ENCODE results near the gene SPATA31C1. TPM values are rescaled to one million over a fixed set of nuclear protein-coding genes. Genes with fewer than 3 reads are reported as not detected.

The SPATA31C1 gene
- total RNA-seq, 4 donors from 2014 or later = not detected

DNA sequence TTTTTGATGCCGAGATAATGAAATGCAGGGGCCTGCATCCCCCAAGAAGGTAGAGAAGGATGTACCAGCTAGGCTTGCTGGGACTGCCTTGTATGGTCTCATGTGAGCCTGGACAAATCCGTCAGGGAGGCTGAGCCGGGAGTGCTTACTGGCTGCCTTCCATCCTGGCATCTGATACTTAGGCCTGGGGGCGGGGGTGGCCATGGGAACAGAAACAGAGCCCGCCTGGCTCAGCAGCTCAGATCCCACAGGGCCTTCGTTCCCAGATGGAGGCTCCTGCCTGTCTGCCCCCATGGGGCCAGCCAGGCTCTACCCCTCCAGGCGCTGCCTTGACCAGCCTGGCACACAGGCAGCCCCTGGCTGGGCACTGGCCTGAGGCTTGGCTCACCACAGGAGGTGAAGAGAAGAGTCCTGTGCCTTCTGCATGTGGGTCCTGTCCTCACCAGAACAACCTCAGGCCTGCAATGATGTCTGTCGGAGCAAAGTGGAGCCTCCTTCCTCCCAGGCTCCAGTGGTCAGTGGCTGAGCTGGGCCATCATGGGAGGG is 45.6 kb upstream of the SPATA31C1 start:
- no peaks in the 10 kb centered on the region for H3K27me3 ChIP-seq
- TF ChIP-seq CTCF (IDR thresholded peaks at IDR 0.05) = no peak
- no peak for TF ChIP-seq POLR2A (IDR thresholded peaks at IDR 0.05)
- no peak for TF ChIP-seq POLR2AphosphoS5 (IDR thresholded peaks at IDR 0.05)
- no peak for TF ChIP-seq EP300 (IDR thresholded peaks at IDR 0.05)
- H3K4me3 ChIP-seq = no peak overlapping the region
- peaks cover 0 to 15% (median 0%) of the 10 kb centered on the region in 3 donors for H3K4me1 ChIP-seq
- no peaks in the 10 kb centered on the region for H3K9me3 ChIP-seq
- H3K36me3 ChIP-seq = no peaks in the 10 kb centered on the region
- WGBS, 2 donors (ENCODE audit: low coverage in 1 of 2) = 42 to 49% methylated on average over 2 to 3 of the region's 8 CpGs
- H3K27ac ChIP-seq = no peak overlapping the region
- no peak for ATAC-seq

GRCh38 chr9:87873607-87874303 is 44.0 kb upstream of the SPATA31C1 start:
- peaks cover 0 to 4% (median 0%) of the 10 kb centered on the region in 3 donors for H3K9me3 ChIP-seq
- WGBS, 2 donors (ENCODE audit: low coverage in 1 of 2) = 84% methylated on average over 4 of the region's 5 CpGs; no CpG with 5 or more reads in 1 of the 2 donors
- no peak for ATAC-seq
- H3K27me3 ChIP-seq = no peaks in the 10 kb centered on the region
- peaks cover 0 to 15% (median 0%) of the 10 kb centered on the region in 3 donors for H3K4me1 ChIP-seq
- no peak overlapping the region for H3K27ac ChIP-seq
- H3K4me3 ChIP-seq = no peak overlapping the region
- no peaks in the 10 kb centered on the region for H3K36me3 ChIP-seq
- TF ChIP-seq POLR2A (IDR thresholded peaks at IDR 0.05) (no peak), POLR2AphosphoS5 (IDR thresholded peaks at IDR 0.05) (no peak), EP300 (IDR thresholded peaks at IDR 0.05) (no peak), CTCF (IDR thresholded peaks at IDR 0.05) (no peak)

DNA sequence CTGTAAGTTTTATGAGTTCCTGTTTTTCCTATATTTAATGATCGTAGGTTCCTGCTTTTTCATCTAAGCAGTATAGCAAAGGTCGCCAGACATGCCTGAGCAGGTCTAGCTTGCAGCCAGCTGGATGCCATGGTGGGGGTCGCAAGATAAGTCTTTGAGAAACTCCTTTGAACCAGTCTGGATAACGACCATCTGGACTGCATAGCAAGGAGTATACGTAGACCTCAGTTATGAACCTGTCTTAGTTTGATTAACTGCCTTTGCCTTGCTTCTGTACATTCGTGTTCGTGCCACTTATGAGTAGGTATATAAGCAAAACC is 43.5 kb upstream of the SPATA31C1 start:
- TF ChIP-seq EP300 (IDR thresholded peaks at IDR 0.05) (no peak), POLR2A (IDR thresholded peaks at IDR 0.05) (no peak), POLR2AphosphoS5 (IDR thresholded peaks at IDR 0.05) (no peak), CTCF (IDR thresholded peaks at IDR 0.05) (no peak)
- ATAC-seq = no peak
- H3K4me3 ChIP-seq = no peak overlapping the region
- peaks cover 0 to 4% (median 0%) of the 10 kb centered on the region in 3 donors for H3K9me3 ChIP-seq
- H3K27ac ChIP-seq = no peak overlapping the region
- 44 to 79% methylated on average over 5 to 7 of the region's 7 CpGs for WGBS, 2 donors (ENCODE audit: low coverage in 1 of 2)
- H3K36me3 ChIP-seq = no peaks in the 10 kb centered on the region
- peaks cover 0 to 15% (median 0%) of the 10 kb centered on the region in 3 donors for H3K4me1 ChIP-seq
- H3K27me3 ChIP-seq = no peaks in the 10 kb centered on the region

- H3K9me3 ChIP-seq = peaks cover 0 to 4% (median 0%) of the 10 kb centered on the region in 3 donors
- no peak overlapping the region for H3K27ac ChIP-seq
- TF ChIP-seq POLR2AphosphoS5 (IDR thresholded peaks at IDR 0.05) = no peak
- no peak for TF ChIP-seq CTCF (IDR thresholded peaks at IDR 0.05)
- no peak for TF ChIP-seq EP300 (IDR thresholded peaks at IDR 0.05)
- no peak for TF ChIP-seq POLR2A (IDR thresholded peaks at IDR 0.05)
- no peak for ATAC-seq
- H3K4me3 ChIP-seq = no peak overlapping the region
- H3K27me3 ChIP-seq = no peaks in the 10 kb centered on the region
- H3K4me1 ChIP-seq = peaks cover 0 to 15% (median 0%) of the 10 kb centered on the region in 3 donors
- H3K36me3 ChIP-seq = no peaks in the 10 kb centered on the region
These were observed 42.7 kb upstream of the SPATA31C1 start for GRCh38 chr9:87875060-87875459.
